ENCODE data around the gene NARF. TPM values are rescaled to one million over a fixed set of nuclear protein-coding genes. Genes with fewer than 3 reads are reported as not detected.

NARF gene
- total RNA-seq, 4 donors from 2014 or later: 33.2 to 47.5 (median 40.2) TPM

DNA sequence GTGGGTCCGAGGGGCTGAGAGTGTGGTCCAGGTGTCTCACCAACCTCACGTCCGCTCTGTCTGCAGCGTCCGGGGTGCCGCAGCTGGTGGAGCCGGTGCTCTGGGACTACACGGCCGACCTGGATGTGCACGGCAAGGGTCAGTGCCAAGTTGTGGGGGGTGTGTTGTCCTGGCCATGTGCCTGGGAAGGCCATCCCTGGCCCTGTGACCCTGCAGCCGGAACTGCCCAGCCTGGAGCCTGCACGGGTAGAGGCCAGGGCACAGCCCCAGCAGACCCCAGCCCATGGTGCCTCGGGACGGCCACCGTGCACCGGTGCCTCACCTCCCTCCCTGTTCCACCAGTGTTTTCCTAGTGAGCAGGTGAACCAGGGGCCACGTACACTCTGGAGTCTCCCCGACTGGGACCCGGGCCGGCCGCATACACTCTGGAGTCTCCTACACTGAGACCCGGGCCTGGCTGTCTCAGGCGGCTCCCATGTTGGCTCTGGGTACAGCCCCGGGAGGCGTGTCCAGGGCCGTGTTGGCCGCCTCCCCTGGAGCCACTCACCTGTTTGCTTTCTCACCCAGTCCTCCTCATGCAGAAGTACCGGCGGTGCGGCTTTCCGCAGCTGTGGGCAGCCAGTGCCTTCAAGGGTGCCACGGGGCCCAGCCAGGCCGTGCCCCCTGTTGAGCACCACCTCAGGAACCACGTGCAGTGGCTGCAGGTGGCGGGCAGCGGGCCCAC lies 21.8 kb upstream of the NARF start:
- Histone ChIP-seq H3K27me3 (no peaks in the 10 kb centered on the region), H3K36me3 (peaks cover 0 to 67% (median 1%) of the 10 kb centered on the region in 3 donors), H3K4me1 (peaks cover 0 to 31% (median 7%) of the 10 kb centered on the region in 3 donors), H3K9me3 (no peaks in the 10 kb centered on the region), H3K27ac (no peak overlapping the region), H3K4me3 (no peak overlapping the region)
- intact Hi-C loops (cut with DNase I): no loop called here
- 84 to 96% methylated on average over 10 to 12 of the region's 36 CpGs for WGBS, 2 donors
- TF ChIP-seq, protein P1, sequence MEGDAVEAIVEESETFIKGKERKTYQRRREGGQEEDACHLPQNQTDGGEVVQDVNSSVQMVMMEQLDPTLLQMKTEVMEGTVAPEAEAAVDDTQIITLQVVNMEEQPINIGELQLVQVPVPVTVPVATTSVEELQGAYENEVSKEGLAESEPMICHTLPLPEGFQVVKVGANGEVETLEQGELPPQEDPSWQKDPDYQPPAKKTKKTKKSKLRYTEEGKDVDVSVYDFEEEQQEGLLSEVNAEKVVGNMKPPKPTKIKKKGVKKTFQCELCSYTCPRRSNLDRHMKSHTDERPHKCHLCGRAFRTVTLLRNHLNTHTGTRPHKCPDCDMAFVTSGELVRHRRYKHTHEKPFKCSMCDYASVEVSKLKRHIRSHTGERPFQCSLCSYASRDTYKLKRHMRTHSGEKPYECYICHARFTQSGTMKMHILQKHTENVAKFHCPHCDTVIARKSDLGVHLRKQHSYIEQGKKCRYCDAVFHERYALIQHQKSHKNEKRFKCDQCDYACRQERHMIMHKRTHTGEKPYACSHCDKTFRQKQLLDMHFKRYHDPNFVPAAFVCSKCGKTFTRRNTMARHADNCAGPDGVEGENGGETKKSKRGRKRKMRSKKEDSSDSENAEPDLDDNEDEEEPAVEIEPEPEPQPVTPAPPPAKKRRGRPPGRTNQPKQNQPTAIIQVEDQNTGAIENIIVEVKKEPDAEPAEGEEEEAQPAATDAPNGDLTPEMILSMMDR (IDR thresholded peaks at IDR 0.05): no peak
- no peak for TF ChIP-seq POLR2A (IDR thresholded peaks at IDR 0.05)
- no peak for DNase-seq

DNA sequence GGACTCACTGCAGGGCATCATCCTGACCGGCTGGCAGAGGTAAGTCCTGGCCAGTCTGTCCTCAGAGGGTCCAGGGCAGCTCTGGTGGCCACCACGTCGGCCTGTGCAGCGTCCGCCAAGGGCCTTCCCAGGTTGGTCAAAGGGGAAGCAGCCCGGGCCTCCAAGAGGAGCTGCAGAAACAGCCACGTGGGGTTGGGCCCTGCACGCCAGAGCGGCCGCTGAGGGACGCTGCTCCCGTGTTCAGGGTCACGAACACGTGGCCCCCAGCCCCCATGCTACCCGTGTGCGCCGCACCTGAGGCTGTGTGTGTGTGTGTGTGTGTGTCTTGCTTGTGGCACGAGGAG lies 21.2 kb upstream of the NARF start:
- Histone ChIP-seq H3K4me1 (peaks cover 0 to 31% (median 7%) of the 10 kb centered on the region in 3 donors), H3K4me3 (no peak overlapping the region), H3K27me3 (no peaks in the 10 kb centered on the region), H3K36me3 (peaks cover 5 to 73% (median 7%) of the 10 kb centered on the region in 3 donors), H3K27ac (no peak overlapping the region), H3K9me3 (no peaks in the 10 kb centered on the region)
- intact Hi-C loops (cut with DNase I): no loop called here
- TF ChIP-seq, protein P1 (IDR thresholded peaks at IDR 0.05): no peak
- TF ChIP-seq POLR2A (IDR thresholded peaks at IDR 0.05): no peak
- 90 to 93% methylated on average over 3 to 6 of the region's 18 CpGs for WGBS, 2 donors
- DNase-seq: no peak

DNA sequence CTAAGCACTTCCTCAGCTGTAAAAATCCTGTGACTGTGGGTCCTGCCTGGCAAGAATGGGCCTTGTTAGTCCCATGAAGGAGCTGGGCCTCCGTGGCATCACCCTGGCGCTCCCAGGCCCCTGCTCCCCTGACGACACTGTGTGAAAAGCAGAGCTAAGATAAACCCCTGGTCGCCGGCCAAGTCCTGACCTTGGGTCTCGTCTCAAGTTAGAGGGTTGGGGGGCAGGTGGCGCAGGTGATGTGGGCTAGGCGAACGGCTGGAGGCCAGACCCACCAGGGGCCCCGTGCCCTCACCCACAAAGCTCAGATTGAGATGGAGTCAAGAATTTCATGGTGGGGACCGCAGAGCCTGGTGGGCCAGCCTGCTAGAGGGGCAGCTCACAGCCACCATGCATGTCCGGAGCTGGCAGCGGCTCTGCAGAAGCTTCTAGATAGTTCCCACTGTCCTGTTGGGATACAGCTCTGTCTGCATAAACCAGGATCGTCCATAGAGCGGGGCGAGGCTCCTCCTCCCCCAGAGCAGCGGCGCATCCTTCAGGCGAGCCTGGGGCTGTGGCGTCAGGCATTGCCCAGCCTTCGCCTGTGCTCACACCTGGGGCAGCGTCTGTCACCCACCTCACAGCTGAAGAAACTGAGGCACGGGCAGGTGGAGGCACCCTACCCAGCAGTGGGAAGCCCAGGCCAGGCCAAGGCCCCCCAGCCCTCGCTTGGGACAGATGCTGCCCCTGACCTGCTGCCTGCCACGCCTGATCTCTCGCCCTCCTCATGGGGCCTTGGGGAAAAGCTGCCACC lies 19.9 kb upstream of the NARF start:
- intact Hi-C loops (cut with DNase I): no loop called here
- Histone ChIP-seq H3K9me3 (no peaks in the 10 kb centered on the region), H3K36me3 (peaks cover 6 to 81% (median 16%) of the 10 kb centered on the region in 3 donors), H3K4me1 (peaks cover 0 to 42% (median 11%) of the 10 kb centered on the region in 3 donors), H3K27me3 (no peaks in the 10 kb centered on the region), H3K27ac (no peak overlapping the region), H3K4me3 (no peak overlapping the region)
- WGBS, 2 donors: 80 to 88% methylated on average over 2 to 6 of the region's 26 CpGs
- TF ChIP-seq, protein P1 (IDR thresholded peaks at IDR 0.05): no peak
- no peak for TF ChIP-seq POLR2A (IDR thresholded peaks at IDR 0.05)
- DNase-seq: no peak

DNA sequence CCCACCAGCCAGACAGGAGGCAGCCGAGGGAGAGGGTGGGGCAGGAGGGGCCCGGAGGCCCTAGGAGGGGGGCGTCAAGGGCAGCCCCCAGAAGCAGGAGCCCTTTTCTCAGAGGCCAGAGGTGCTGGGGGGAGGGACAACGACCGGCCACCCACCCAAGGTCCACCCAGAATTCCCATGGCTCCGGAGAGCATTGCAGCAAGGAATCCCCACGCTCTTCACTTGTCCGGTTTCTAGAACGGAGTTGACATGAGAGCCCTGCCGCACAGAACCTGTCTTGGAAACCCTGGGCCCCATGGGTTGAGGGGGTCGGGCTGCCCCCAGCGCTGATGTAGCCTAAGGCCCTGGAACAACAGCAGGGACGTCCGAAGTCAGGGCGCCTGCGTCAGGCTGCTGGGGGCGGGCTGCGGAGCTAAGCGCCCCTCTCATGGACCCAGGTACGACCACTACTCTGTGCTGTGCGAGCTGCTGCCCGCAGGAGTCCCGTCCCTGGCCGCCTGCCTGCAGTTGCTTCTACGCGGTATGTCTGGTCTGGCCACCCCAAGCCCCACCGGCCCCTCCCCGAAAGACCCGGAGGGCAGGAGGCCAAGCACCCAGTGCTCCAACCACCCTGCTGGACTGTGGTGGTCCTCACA lies 19.2 kb upstream of the NARF start:
- no peaks in the 10 kb centered on the region for H3K9me3 ChIP-seq
- H3K27me3 ChIP-seq: no peaks in the 10 kb centered on the region
- TF ChIP-seq, protein P1 (IDR thresholded peaks at IDR 0.05): no peak
- TF ChIP-seq POLR2A (IDR thresholded peaks at IDR 0.05): no peak
- peaks cover 0 to 47% (median 11%) of the 10 kb centered on the region in 3 donors for H3K4me1 ChIP-seq
- no peak for DNase-seq
- H3K36me3 ChIP-seq: peaks cover 6 to 81% (median 19%) of the 10 kb centered on the region in 3 donors
- no peak overlapping the region for H3K4me3 ChIP-seq
- no peak overlapping the region for H3K27ac ChIP-seq
- WGBS, 2 donors: no CpG with 5 or more reads among the region's 29 CpGs
- intact Hi-C loops (cut with DNase I): no loop called here

Measured in esophagus squamous epithelium (tissue), 5 donors.